ENCODE measurements around the gene TMC4. TPM values are rescaled to one million over a fixed set of nuclear protein-coding genes. Genes with fewer than 3 reads are reported as not detected.

TMC4 gene
- total and polyA plus RNA-seq, 2 donors from 2014 or later = 64.6 to 98.9 TPM

- peak within 1 kb of the TSS; percentile 97 for H3K27ac ChIP-seq (ENCODE audit: low read depth in 2 of 2, low read length in 2 of 2)
- H3K36me3 ChIP-seq (ENCODE audit: control insufficient read depth in 2 of 3, insufficient read depth in 3 of 3, low read length in 3 of 3) = peaks cover 3 to 21% (median 10%) of the 10 kb centered on the region in 3 donors
- no peaks in the 10 kb centered on the region for H3K9me3 ChIP-seq (ENCODE audit: control insufficient read depth in 2 of 3, insufficient read depth in 1 of 3, low read length in 3 of 3)
- FAIRE-seq (peak; percentile 99), DNase-seq (peak; percentile 100)
- peak within 1 kb of the TSS; percentile 67 to 88 (median 85) for H3K9ac ChIP-seq (ENCODE audit: low read length in 3 of 3)
- intact Hi-C loops (cut with DNase I) = no loop called here
- H3K4me1 ChIP-seq (ENCODE audit: control insufficient read depth in 2 of 3, insufficient read depth in 2 of 3, low read depth in 1 of 3, low read length in 3 of 3) = peaks cover 0 to 25% (median 13%) of the 10 kb centered on the region in 3 donors
- peak; percentile 15 for TF ChIP-seq CTCF (IDR thresholded peaks at IDR 0.05; ENCODE audit: borderline replicate concordance, extremely low read depth, insufficient read depth)
- H3K4me3 ChIP-seq (ENCODE audit: low read length in 3 of 3) = peak within 1 kb of the TSS; percentile 79 to 97 (median 96)
- no peaks in the 10 kb centered on the region for H3K27me3 ChIP-seq (ENCODE audit: control insufficient read depth, insufficient read depth, low read length)
Observed at GRCh38 chr19:54159352-54160181, 13.4 kb downstream of the TMC4 start, which contains the start of gene LENG1. TSS of gene LENG1 (minus strand) at chr19:54159721. CDS start at chr19:54159695, 26 bp downstream.

GRCh38 chr19:54158812-54159351, 14.1 kb downstream of the TMC4 start:
- FAIRE-seq (no peak), DNase-seq (peak in 1 of 5 donors; percentile 13)
- Histone ChIP-seq H3K27me3 (ENCODE audit: control insufficient read depth, insufficient read depth, low read length) (no peaks in the 10 kb centered on the region), H3K36me3 (ENCODE audit: control insufficient read depth in 2 of 3, insufficient read depth in 3 of 3, low read length in 3 of 3) (peaks cover 4 to 27% (median 15%) of the 10 kb centered on the region in 3 donors), H3K27ac (ENCODE audit: low read depth in 2 of 2, low read length in 2 of 2) (peak overlapping the region; percentile 97), H3K9ac (ENCODE audit: low read length in 3 of 3) (peak overlapping the region; percentile 64 to 88 (median 67)), H3K4me3 (ENCODE audit: low read length in 3 of 3) (peak overlapping the region; percentile 73 to 97 (median 96)), H3K9me3 (ENCODE audit: control insufficient read depth in 2 of 3, insufficient read depth in 1 of 3, low read length in 3 of 3) (no peaks in the 10 kb centered on the region), H3K4me1 (ENCODE audit: control insufficient read depth in 2 of 3, insufficient read depth in 2 of 3, low read depth in 1 of 3, low read length in 3 of 3) (peaks cover 0 to 25% (median 13%) of the 10 kb centered on the region in 3 donors)
- no peak for TF ChIP-seq CTCF (IDR thresholded peaks at IDR 0.05; ENCODE audit: borderline replicate concordance, extremely low read depth, insufficient read depth)
- intact Hi-C loops (cut with DNase I) = no loop called here

GRCh38 chr19:54156953-54157352, 16.0 kb downstream of the TMC4 start:
- no peak overlapping the region for H3K27ac ChIP-seq (ENCODE audit: low read depth in 2 of 2, low read length in 2 of 2)
- no peak overlapping the region for H3K9ac ChIP-seq (ENCODE audit: low read length in 3 of 3)
- no peaks in the 10 kb centered on the region for H3K9me3 ChIP-seq (ENCODE audit: control insufficient read depth in 2 of 3, insufficient read depth in 1 of 3, low read length in 3 of 3)
- intact Hi-C loops (cut with DNase I) = no loop called here
- H3K27me3 ChIP-seq (ENCODE audit: control insufficient read depth, insufficient read depth, low read length) = no peaks in the 10 kb centered on the region
- H3K4me3 ChIP-seq (ENCODE audit: low read length in 3 of 3) = no peak overlapping the region
- no peak for TF ChIP-seq CTCF (IDR thresholded peaks at IDR 0.05; ENCODE audit: borderline replicate concordance, extremely low read depth, insufficient read depth)
- FAIRE-seq (no peak), DNase-seq (no peak)
- H3K4me1 ChIP-seq (ENCODE audit: control insufficient read depth in 2 of 3, insufficient read depth in 2 of 3, low read depth in 1 of 3, low read length in 3 of 3) = peaks cover 0 to 21% (median 8%) of the 10 kb centered on the region in 3 donors
- peaks cover 4 to 38% (median 24%) of the 10 kb centered on the region in 3 donors for H3K36me3 ChIP-seq (ENCODE audit: control insufficient read depth in 2 of 3, insufficient read depth in 3 of 3, low read length in 3 of 3)
